ENCODE results near the gene KIAA2012.

KIAA2012 gene

DNA sequence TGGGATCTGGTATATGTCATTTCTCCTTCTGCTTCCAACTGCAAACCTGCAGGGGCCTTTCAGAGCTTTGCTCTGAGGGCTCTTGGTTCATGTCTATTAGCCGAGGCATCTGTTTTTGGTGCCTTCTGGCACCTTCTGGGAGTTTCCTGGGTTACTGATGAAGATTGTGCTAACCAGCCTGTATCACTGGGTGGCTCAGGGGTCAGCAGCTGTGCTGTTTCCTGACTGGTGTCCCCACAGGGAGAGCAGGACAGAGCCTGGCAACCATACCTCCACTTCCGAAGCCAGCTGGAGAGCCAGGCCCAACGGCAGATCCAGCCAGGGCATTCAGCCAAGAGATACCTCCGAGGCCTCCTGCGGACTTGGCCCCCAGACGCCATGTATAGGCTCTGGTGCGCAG, 17.5 kb downstream of the KIAA2012 start:
- no peak for DNase-seq

DNA sequence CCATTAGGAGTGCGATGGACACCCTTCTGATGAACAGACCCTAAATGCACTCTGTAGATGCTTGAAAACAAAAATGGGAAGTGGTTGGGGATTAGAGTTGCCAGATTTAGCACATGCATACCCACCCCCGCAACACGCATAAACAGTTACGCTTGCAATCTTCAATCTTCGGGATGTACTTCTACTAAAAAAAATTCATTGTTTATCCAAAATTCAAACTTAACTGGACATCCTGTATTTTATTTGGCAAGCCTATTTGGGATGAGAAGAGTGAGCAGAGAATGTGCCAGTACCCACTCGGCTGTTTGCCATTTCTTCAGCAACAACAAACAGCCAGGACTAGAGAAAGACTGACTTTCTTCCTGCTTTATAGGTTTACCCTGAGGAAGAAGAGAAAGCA, 18.4 kb downstream of the KIAA2012 start:
- DNase-seq, result no peak

DNA sequence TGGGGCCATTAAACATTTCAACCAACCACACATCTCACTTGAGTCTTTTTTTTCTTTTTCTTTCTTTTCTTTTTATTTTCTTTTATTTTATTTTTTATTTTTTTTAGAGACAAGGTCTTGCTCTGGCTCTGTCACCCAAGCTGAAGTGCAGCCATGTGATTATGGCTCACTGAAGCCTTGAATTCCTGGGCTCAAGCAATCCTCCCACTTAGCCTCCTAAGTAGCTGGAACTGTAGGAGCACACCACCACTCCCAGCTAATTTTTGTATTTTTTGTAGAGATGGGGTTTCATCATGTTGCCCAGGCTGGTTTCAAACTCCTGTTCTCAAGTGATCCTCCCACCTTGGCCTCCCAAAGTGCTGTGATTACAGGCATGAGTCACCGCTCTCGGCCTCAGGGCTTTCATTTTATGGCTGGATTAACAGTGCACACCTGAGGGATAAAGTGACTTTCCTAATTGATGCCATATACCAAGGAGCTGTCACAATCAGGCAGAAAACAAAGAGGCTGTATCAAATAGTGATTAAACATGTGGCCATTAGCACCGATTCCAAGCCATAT, 21.5 kb downstream of the KIAA2012 start:
- no peak for DNase-seq

DNA sequence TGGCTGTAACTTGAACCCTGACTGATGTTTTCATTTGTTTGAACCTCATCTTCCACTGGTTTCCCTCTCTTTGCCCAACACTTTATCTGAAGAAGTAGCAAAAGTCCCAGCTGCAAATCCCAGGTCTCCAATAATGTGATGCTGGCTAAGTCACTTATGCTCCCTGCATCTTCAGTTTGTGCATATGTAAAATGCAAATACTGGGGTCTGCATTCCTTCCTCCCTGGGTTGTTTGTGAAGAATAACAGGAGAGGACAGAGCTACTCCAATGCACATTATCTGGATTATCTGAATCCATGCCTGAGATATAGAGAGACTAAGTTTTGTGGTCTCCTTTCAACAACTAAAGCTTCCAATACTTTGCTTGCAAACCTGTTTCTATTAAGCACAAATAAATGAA, 22.2 kb downstream of the KIAA2012 start:
- DNase-seq, result no peak

DNA sequence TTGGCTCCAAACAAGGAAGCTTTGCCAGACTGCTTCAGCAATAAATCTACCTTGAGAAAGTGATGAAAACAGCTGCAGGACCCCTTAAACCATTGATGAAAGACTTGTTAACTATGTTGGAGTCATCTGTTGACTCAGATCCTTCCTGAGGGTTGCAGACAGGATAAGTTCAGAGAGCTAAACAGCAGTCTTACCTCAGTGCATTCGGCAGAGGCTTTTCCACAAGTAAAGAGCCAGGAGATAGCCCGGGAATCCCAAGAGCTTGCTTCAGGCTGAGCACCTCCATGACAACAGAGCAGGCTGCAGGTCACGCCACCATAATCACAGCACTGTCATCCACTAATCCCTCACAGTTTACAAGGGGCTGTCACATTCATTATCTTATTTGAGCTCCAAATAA, 23.7 kb downstream of the KIAA2012 start:
- DNase-seq, result no peak

DNA sequence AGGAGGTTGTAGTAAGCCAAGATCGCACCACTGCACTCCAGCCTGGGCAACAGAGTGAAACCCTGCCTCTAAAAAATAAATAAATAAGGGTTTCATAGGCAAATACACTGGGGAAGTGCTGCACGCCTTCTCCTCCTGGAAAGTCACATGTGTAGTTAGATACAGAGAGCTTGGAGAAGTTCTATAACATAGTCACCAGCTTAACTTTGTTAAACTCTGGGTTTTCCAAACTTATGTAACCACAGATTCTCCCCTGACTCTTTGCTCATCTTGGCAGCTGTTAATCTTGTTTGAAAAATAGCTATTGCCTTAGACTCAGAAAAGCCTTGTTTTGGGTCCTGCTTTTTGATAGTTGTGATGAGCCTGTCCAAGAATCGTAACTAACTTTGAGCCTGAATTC, 25.2 kb downstream of the KIAA2012 start:
- no peak for DNase-seq

DNA sequence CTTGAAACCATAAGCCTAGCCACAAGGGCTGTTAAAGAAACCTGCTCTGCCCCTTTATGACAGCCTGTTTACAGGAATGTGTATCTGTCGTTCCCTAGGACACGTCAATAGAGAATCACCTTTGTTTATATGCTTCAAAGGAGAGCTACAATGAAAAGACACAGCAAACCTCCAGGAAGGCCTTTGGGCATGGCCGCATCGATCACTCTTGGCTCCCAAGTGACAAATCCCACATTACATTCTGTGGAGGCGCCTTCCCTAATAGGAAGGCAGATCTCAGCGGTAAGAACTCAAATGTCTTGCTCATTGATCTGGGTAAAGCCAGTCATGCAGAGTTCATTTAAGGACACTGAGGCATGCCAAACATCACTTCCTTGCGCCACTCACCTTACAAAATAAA, 26.5 kb downstream of the KIAA2012 start:
- DNase-seq, result no peak

DNA sequence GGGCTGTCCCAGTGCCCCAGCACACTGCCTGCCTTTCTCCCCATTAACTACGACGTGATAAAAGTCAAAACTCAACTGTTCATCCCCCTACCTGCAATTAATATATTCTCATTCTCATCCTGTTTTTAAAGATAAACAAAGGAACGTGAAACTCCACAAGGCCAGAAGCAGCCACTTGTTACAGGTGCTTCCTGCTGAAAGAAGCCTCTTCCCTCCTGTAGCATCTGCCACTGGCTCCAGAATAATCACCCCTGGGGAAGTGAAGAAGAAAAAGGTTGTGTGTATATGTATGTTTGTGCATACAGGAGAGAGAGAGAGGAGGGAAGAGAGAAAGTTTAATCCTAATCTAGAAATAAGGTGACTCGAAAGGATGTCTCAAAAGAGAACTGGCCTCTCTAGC, 27.1 kb downstream of the KIAA2012 start:
- no peak for DNase-seq

DNA sequence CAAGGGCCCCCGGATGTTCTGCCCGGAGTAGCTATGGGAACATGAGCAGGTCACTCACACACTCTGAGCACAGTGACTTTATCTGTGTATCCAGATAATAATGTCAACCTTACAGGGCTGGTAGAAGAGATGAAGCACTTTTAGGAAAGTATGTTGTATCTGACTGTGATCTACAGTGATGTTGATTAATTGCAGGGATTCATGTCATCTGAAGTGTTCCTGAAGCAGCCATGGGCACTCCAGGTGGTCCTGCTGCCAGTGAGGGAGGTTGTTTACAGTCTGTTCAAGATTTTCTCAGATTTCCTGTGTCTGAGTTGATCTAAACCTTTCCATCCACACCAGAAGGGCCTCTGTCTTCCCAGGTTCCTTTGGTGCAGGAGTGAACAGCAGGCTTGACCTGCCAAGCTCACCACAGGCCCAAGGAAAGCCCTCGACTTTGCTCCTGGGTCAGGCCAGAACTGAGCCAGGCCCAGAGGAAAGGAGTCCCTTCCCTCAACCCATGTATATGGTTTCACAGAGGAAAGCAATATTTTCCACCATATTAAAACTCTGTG, 28.0 kb downstream of the KIAA2012 start:
- DNase-seq, result no peak

DNA sequence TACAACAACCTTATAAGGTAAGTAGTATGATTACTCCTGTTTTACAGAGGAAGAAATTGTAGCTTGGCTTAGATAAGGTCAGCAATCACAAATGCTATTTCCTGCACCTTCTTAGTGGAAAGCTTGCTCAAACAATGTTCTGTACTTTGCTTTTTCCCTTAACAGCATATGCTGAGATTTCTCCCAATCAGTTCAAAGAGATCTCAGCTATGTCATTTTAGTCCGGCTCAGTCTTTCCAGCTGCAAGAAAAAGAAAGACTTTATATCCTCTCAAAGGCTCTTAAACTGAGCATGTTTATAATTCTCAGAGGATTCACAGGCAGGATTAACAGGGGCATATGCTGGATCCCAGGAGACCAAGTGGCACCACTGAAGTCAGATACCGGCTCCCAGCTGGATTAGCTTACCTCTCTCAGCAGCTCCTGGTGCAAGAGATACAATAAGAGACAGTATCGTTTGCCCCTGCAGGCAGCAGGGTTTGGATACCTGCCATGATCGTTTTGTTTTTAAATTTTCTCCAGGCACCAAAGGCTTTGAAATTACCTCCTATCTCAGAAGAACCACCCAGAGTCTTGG, 29.5 kb downstream of the KIAA2012 start:
- DNase-seq, result no peak

DNA sequence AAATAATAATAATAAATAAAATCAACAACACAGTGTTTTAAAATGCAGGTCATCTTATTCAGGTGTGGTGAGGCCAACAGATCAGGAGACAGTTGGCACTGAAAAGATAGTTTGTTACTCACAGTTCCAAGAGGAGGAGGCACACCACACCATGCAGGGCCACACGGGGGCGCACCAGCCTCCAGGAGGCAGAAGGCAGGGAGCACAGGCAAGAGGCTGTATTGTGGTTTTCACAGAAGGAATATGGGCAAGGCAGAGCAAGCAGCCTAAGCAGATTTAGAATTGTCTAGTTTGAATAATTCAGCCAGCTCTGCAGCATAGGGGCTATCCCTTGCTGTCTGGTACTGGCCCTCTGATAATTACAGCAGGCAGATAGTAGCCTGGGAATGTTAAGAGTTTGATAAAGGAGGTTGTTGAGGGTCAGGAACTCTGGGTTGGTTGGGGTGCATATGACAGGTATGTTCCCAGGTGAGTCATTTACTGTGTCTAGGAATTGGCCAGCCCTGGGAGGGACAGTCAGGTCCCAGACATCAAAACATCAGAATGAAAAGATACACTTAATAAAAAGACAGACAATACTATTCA, 31.3 kb downstream of the KIAA2012 start:
- DNase-seq, result peak; percentile 5

DNA sequence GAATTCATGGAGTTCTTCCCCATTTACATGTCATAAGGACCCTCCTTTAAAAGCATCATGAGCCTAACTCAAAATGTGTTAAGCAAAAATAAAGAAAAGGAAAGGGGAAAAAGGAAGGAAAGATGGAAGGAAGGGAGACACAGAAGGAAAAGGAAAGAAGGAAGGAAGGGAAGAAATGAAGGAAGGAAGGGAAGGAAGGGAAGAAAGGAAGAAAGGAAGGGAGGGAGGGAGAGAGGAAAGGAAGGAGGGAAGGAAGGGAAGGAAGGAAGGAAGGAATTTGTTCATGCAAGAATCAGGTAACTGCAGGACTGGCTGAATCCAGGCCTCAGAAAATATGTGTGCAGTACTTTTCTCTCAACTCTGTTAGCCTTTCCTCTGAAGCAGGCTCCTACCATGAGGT, 32.0 kb downstream of the KIAA2012 start:
- no peak for DNase-seq

DNA sequence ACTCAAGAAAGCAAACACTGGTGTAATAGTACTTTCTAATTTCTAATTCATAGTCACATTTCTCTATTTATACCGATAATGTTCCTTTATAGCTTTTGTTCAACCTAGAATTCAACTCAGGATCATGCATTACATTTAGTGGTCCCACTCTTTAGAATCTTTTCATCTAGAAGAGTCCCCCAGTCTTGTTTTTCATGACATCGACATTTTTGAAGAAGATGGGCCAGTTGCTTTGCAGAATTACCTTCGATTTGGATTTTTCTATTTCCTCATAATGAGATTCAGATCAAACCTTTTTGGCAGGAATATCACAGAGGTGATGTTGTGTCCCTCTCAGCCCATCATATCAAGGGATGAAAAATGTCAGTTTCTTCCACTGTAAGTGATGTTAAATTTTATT, 35.3 kb downstream of the KIAA2012 start:
- DNase-seq, result no peak

DNA sequence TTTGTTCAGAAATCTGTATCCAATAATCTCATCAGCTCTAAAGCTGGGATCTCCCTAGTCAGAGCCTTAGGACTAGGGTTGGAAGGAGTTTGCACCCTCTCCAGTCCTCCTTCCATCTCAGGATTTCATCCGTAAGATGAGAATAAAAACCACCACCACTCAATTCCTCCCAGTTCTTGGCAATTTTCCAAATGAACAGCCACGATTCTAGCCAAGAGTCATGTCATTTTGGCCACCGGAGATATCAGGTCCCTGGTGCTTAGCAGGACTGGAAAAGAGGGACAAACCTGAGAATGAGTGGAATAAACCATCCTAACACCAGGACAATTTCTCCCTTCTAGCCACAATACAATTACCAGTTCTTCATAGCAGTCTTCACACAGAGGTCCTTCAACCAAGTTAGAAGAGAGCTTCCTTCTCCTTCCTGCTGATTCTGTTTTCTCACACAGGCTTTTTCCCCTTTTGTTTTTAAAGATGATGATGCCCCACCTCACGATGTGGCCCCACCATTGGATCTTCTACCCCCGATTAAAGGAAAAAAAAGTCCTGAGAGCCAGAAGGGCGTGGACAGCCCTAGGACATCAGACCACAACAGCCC, 36.2 kb downstream of the KIAA2012 start:
- DNase-seq, result no peak

DNA sequence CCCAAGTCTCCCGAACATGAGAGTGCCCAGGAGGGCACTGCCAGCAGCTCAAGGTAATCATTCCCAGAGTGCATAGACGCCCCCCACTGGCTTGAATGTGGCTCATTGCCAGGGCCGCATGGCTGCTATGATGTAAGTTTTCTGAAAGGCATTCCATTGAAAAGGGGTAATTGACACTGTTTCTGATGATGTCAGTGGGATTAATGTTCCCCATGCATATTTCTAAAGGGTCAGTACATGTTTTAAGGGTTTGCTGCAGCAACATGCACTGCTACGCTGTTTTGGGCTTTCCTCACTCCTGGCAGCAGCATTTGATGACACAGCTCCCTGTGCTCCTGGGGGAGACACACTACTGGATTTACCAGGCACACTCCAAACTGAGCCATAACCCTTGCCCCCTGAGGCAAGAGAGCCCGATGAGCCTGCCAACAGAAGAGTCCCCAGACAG, 36.7 kb downstream of the KIAA2012 start:
- no peak for DNase-seq

DNA sequence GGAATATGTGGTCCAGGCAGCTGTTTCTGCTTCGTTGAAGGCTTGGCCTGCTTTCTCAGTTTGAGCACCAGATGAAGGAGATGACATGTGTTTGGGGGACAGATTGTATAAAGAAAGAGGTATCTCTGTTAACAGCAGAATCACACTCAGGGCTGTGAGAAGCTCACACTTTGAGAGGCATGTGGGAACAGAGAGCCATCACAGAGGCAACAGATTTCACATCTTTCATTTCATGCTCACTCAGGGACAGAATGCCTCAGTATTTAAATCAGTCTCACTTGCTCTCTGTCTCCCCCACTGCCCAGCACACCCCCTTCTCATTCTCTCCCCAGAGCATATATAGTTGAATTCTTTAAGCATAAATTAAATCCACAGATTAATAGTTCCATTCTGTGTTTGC, 37.4 kb downstream of the KIAA2012 start:
- DNase-seq, result no peak

DNA sequence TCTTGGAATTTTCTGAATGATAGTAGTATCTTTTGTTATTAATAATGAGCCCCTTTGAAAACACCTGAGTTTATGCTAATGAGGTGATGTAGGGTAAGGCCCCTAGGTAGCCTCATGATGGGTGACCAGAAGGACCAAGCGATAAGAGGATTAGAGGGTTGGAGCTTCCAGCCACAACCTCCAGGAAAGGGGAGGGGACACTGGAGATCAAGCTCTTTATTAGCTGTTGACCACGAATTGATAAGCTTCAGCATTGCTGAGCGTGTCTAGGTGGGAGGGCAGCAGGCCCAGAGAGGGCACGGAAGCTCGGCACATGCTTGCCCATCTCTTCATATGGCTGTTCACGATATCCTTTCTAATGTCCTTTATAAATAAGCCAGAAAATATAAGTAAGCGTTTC, 39.0 kb downstream of the KIAA2012 start:
- DNase-seq, result no peak

DNA sequence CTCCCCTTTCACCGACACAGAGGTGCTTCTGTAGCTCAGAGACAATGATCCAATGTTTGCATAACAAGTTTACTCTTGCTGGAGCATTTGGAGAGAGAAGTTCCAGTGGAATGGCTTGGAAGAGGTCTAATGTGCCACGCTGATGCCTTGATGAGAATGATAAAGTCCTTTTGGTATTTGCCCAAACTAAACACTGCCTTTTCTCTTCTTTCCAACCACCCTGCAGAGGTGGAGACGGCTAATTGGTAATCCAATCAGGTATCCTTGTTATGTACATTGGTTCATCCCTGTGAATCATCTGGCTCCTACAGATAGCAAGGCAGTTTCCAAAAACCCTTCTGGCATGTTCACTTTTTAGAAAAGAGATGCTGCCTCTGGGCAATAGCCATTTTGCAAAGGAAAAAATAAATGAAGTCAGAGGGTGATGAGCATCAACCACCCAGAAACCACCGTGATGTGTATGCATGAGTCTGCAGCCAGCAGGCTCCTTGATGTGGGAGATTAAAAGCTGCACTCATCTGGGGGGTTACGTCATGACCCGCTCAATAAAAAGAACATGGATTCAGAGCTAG, 40.6 kb downstream of the KIAA2012 start:
- DNase-seq, result no peak

DNA sequence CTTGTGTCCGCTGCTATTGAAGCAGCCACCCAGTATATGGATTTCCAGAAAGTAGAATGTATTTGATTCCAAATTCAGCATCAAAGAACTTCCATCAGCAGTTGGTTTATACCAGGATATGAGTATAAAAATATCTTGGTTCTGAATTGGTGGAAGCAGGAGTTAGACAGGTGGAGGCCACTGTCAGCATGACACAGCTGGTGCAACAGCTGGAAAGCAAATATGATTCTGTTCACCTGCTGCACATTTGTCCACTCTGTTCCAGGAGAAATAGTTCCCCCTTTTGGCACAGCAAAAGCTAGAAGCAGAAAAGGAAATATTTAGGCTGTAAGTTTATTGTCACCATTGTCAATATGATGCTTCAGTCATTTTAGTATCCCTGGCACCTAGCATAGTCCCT, 41.2 kb downstream of the KIAA2012 start:
- DNase-seq, result no peak

DNA sequence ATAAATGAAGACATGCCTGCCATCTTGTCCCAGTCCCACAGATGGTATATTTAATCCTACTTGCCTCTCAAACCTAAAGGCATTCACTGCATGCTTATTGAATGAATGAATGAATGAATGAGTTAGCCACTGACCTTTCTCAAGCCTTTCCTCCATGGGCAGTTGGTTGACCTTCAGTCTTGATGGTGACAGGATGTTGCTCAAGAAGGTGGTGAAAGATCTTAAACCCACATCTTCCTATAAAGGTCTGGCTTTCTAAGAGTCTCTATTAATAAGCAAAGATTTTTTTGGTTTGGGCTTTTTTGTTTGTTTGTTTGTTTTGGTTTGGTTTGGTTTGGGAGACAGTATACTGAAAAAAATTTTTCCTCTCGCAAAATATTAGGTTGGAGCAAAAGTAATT, 41.7 kb downstream of the KIAA2012 start:
- no peak for DNase-seq

DNA sequence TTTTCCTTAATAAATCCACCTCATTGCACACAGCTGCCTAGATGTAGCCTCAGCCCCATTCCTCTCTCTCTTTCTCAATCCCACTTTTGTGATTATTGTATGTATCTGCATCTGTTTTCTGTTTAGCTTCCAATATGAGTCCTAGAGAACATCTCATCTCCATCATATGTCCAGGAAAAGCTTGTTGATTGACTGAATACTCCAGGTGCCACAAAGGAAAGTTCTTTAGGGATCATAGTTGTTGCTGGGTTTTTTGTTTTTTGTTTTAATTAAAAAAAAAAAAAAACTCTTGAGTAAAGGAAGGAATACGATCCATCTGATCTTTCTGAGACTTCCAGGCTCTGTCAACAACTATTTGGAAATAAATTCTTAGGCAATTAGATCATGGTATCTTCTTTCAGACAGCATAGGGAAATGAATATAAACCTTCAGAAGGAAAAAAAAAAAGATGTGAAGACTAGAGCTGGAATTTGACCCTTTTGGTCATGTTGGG, 42.5 kb downstream of the KIAA2012 start:
- DNase-seq, result no peak

DNA sequence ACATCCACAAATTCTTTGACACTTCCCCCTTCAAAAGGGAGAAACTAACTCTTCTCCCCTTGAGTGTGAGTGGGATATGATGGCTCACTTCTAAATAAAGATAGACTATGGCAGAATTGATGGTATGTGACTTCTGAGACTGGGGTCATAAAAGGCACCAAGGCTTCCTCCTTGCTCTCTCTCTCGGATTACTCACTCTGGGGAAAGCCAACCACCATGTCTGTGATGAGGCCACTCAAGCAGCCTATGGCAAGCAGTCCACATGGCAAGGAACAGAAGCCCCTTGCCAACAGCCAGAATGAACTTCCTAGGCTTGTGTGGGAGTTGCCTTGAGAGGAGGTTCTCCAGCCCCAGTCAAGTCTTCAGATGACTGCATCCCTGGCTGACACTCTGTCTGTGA, 43.6 kb downstream of the KIAA2012 start:
- DNase-seq, result no peak

DNA sequence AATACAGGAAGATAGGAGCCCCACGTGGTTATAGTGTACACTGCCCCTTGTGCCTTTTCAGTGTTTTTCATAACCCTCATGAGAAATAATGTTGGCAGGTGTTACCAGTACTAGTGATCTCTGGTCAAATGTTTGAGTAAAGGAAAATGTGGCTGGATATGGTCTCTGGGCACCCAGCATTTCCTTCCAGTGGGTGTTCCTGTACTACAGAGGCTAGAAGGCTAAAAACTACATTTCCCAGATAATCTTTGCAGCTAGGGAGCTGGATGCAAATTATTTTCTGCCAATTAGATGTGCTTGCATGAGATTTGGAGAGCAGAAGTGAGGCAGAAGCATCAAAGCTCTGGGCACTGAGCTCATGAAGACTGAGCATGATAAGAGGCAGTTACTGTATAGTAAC, 45.1 kb downstream of the KIAA2012 start:
- DNase-seq, result no peak

DNA sequence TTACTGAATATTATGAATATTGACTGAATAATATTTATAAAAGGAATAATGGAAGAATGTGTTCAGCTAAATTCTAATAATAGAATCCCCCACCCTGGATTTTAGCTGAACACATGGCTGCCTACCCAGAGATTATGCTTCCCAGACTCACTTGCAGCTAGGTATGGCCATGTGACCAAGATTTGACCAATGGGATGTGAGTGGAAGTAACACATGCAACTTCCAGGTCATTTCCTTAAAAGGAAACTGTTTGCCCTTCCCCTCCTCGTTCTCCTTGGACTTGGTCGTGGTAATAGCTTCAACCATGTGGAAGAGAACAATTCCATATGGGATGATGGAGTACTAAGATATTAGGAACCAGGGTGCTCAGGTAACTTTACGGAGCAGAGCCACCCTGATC, 47.8 kb downstream of the KIAA2012 start:
- DNase-seq, result no peak
